Endothelial cell of umbilical vein (primary cell): ENCODE data around the gene NRXN3.

Source experiments
- CTCF ChIP-seq, 2 donors: IDR thresholded peaks; 1 replicate in 1 of 2; 2 replicates in 1 of 2; pipeline ENCODE4 v1.5.1; 2011; ENCODE audit warnings: low read length in 2 of 2, mild to moderate bottlenecking in 2 of 2, moderate library complexity in 2 of 2, control low read depth in 1 of 2, inconsistent platforms in 1 of 2, low read depth in 1 of 2; ENCODE audit not compliant: insufficient read depth in 1 of 2; ENCODE audit errors: extremely low read depth in 1 of 2
- EZH2 ChIP-seq: IDR thresholded peaks from 2 replicates; pipeline ENCODE4 v1.6.1; 2012; ENCODE audit warnings: borderline replicate concordance, low read depth, mild to moderate bottlenecking, moderate library complexity, low read length, inconsistent platforms; ENCODE audit not compliant: severe bottlenecking
- GATA2 ChIP-seq: IDR thresholded peaks from 2 replicates; pipeline ENCODE4 v1.7.0; 2011; ENCODE audit warnings: low read depth, mild to moderate bottlenecking, moderate library complexity, mixed read lengths, low read length; ENCODE audit not compliant: insufficient read length, insufficient read depth

DNA sequence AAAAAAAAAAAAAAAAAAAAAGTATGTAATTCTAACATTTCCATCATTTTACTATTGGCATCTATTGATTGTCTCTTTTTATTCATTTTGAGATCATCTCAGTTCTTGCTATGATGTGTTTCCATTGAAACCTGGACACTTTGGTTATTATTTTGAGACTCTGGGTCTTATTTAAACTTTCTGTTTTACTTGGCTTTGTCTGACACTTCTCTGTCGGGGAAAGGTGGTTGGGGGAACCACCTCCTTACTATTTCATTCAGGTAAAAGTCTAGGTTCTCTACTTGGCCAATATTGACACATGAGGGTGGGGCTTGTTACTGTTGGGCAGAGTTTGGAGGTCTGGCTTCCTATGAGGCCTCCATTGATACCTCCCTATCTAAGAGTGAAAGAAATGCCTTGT lies 228.0 kb downstream of the NRXN3 start:
- TF ChIP-seq CTCF (IDR thresholded peaks at IDR 0.05; ENCODE audit: extremely low read depth in 1 of 2, insufficient read depth in 1 of 2, low read depth in 1 of 2, low read length in 2 of 2), result no peak
- no peak for TF ChIP-seq EZH2
- TF ChIP-seq GATA2, result no peak
